HEK293 (cell line): ENCODE data around the gene TARBP1.

Experiments used
- GLIS1 ChIP-seq: fragments of 450-650 bp; formaldehyde crosslinking; IDR thresholded peaks from 2 replicates; pipeline ENCODE4 v1.5.1; 2016; ENCODE audit warnings: missing biosample characterization, missing genetic modification characterization
- KLF17 ChIP-seq: fragments of 450-650 bp; formaldehyde crosslinking; IDR thresholded peaks from 2 replicates; pipeline ENCODE4 v1.5.1; 2016; ENCODE audit warnings: missing biosample characterization, missing genetic modification characterization
- OSR2 ChIP-seq: fragments of 450-650 bp; formaldehyde crosslinking; IDR thresholded peaks from 2 replicates; pipeline ENCODE4 v1.5.1; 2016; ENCODE audit warnings: missing biosample characterization, missing genetic modification characterization
- SP2 ChIP-seq: fragments of 450-650 bp; formaldehyde crosslinking; IDR thresholded peaks from 2 replicates; pipeline ENCODE4 v1.5.1; 2016; ENCODE audit warnings: missing biosample characterization, missing genetic modification characterization
- SP3 ChIP-seq: fragments of 450-650 bp; formaldehyde crosslinking; IDR thresholded peaks from 2 replicates; pipeline ENCODE4 v1.5.1; 2016; ENCODE audit warnings: missing biosample characterization, missing genetic modification characterization
- YY2 ChIP-seq: fragments of 450-650 bp; formaldehyde crosslinking; IDR thresholded peaks from 2 replicates; pipeline ENCODE4 v1.5.1; 2016; ENCODE audit warnings: missing biosample characterization, missing genetic modification characterization
- ZBTB20 ChIP-seq: fragments of 450-650 bp; formaldehyde crosslinking; IDR thresholded peaks from 2 replicates; pipeline ENCODE4 v1.5.1; 2016; ENCODE audit warnings: missing biosample characterization, missing genetic modification characterization
- ZBTB49 ChIP-seq: fragments of 450-650 bp; formaldehyde crosslinking; IDR thresholded peaks from 2 replicates; pipeline ENCODE4 v1.5.1; 2016; ENCODE audit warnings: missing biosample characterization, missing genetic modification characterization, low read depth
- ZNF16 ChIP-seq: fragments of 450-650 bp; formaldehyde crosslinking; IDR thresholded peaks from 2 replicates; pipeline ENCODE4 v1.5.1; 2016; ENCODE audit warnings: low read depth, missing biosample characterization, missing genetic modification characterization
- ZNF169 ChIP-seq: fragments of 450-650 bp; formaldehyde crosslinking; IDR thresholded peaks from 2 replicates; pipeline ENCODE4 v1.5.1; 2016; ENCODE audit warnings: missing biosample characterization, missing genetic modification characterization
- ZNF2 ChIP-seq: fragments of 450-650 bp; formaldehyde crosslinking; IDR thresholded peaks from 2 replicates; pipeline ENCODE4 v1.5.1; 2016; ENCODE audit warnings: missing biosample characterization, missing genetic modification characterization
- ZNF221 ChIP-seq: fragments of 450-650 bp; formaldehyde crosslinking; IDR thresholded peaks from 2 replicates; pipeline ENCODE4 v1.5.1; 2017; ENCODE audit warnings: missing biosample characterization, missing genetic modification characterization, borderline replicate concordance
- ZNF24 ChIP-seq: fragments of 450-650 bp; formaldehyde crosslinking; IDR thresholded peaks from 2 replicates; pipeline ENCODE4 v1.5.1; 2016; ENCODE audit warnings: missing biosample characterization, missing genetic modification characterization
- ZNF248 ChIP-seq: fragments of 450-650 bp; formaldehyde crosslinking; IDR thresholded peaks from 2 replicates; pipeline ENCODE4 v1.5.1; 2017; ENCODE audit warnings: missing biosample characterization, missing genetic modification characterization
- ZNF341 ChIP-seq: fragments of 450-650 bp; formaldehyde crosslinking; IDR thresholded peaks from 2 replicates; pipeline ENCODE4; 2016; ENCODE audit warnings: low read depth, missing biosample characterization, missing genetic modification characterization
- ZNF37A ChIP-seq: fragments of 450-650 bp; IDR thresholded peaks from 2 replicates; pipeline ENCODE4 v1.5.1; 2018; ENCODE audit warnings: missing biosample characterization, missing genetic modification characterization
- ZNF391 ChIP-seq: fragments of 450-650 bp; formaldehyde crosslinking; IDR thresholded peaks from 2 replicates; pipeline ENCODE4 v1.5.1; 2016; ENCODE audit warnings: low read depth, missing biosample characterization, missing genetic modification characterization, borderline replicate concordance
- ZNF416 ChIP-seq: fragments of 450-650 bp; formaldehyde crosslinking; IDR thresholded peaks from 2 replicates; pipeline ENCODE4 v1.5.1; 2016; ENCODE audit warnings: missing biosample characterization, missing genetic modification characterization
- ZNF426 ChIP-seq: fragments of 450-650 bp; formaldehyde crosslinking; IDR thresholded peaks from 2 replicates; pipeline ENCODE4 v1.5.1; 2017; ENCODE audit warnings: missing biosample characterization, missing genetic modification characterization, mild to moderate bottlenecking, inconsistent platforms, moderate library complexity
- ZNF510 ChIP-seq: fragments of 450-650 bp; formaldehyde crosslinking; IDR thresholded peaks from 2 replicates; pipeline ENCODE4 v1.5.1; 2018; ENCODE audit warnings: mild to moderate bottlenecking, missing genetic modification characterization, missing biosample characterization; ENCODE audit not compliant: insufficient replicate concordance
- ZNF530 ChIP-seq: fragments of 450-650 bp; formaldehyde crosslinking; IDR thresholded peaks from 2 replicates; pipeline ENCODE4 v1.5.1; 2016; ENCODE audit warnings: low read depth, missing biosample characterization, missing genetic modification characterization
- ZNF629 ChIP-seq: fragments of 450-650 bp; formaldehyde crosslinking; IDR thresholded peaks from 2 replicates; pipeline ENCODE4 v1.5.1; 2017; ENCODE audit warnings: missing biosample characterization, missing genetic modification characterization
- ZNF660 ChIP-seq: fragments of 450-650 bp; IDR thresholded peaks from 2 replicates; pipeline ENCODE4 v1.5.1; 2018; ENCODE audit warnings: missing biosample characterization, mild to moderate bottlenecking, missing genetic modification characterization
- ZNF76 ChIP-seq: fragments of 450-650 bp; formaldehyde crosslinking; IDR thresholded peaks from 2 replicates; pipeline ENCODE4; 2016; ENCODE audit warnings: low read depth, missing biosample characterization, missing genetic modification characterization, borderline replicate concordance
- ZSCAN18 ChIP-seq: fragments of 450-650 bp; formaldehyde crosslinking; IDR thresholded peaks from 2 replicates; pipeline ENCODE4 v1.5.1; 2016; ENCODE audit warnings: missing biosample characterization, missing genetic modification characterization
- ZSCAN23 ChIP-seq: fragments of 450-650 bp; formaldehyde crosslinking; IDR thresholded peaks from 2 replicates; pipeline ENCODE4 v1.5.1; 2016; ENCODE audit warnings: missing biosample characterization, missing genetic modification characterization
- TF ChIP-seq, protein P1 (sequence below): fragments of 450-650 bp; formaldehyde crosslinking; IDR thresholded peaks from 2 replicates; pipeline ENCODE4 v1.5.1; 2016; ENCODE audit warnings: missing biosample characterization, missing genetic modification characterization
- TF ChIP-seq, protein P2 (sequence below): fragments of 450-650 bp; formaldehyde crosslinking; IDR thresholded peaks from 2 replicates; pipeline ENCODE4 v1.5.1; 2017; ENCODE audit warnings: missing biosample characterization, missing genetic modification characterization

Gene TARBP1

DNA sequence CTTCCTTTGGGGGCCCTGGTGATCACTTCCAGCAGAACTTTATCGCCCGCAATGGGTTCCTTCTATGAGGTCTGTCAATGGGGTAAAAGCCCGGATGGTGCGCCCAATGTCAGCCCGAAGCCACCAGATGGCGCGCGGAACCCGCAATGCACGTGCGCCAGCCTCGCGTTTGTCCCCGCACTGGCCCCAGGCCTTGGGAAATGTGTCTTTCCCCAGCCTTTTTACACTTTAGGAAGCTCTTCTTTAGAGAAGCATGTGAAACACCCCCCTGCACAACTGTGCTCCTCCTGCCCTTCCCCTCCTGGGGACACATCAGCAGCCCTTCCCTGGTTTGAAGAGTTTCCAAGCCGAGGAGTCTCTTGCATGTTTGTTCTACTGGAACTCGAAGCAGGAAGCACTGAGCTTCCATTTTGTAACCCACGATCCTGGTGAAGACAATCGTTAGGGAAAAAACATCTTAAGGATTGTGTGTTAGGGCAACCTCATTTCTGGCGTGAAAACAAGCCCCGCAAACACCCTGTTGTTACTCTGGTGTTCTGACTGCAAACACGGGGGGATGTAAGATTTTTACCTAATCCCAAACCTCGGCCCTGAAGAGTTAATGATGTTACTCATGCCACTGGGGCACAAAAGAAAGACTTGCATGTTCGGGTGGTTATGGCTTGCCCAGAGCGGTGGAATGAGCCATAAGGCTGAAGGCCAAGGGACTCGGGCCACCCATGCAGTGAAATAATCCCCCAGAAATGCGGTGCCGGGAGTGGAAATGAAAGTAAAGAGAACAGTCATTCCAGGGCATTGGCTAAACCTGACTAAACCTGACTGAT lies 20.4 kb upstream of the TARBP1 start (continued):
- 0 out of 2 replicates have a peak, but pooled peaks have one; percentile 28 for TF ChIP-seq GLIS1 (tag by site-specific recombination)
- TF ChIP-seq ZBTB20: peak; percentile 17; the same call in 1 of the 2 replicates
- peak; percentile 74; the same call in 1 of the 2 replicates for TF ChIP-seq KLF17
- TF ChIP-seq, protein P1, sequence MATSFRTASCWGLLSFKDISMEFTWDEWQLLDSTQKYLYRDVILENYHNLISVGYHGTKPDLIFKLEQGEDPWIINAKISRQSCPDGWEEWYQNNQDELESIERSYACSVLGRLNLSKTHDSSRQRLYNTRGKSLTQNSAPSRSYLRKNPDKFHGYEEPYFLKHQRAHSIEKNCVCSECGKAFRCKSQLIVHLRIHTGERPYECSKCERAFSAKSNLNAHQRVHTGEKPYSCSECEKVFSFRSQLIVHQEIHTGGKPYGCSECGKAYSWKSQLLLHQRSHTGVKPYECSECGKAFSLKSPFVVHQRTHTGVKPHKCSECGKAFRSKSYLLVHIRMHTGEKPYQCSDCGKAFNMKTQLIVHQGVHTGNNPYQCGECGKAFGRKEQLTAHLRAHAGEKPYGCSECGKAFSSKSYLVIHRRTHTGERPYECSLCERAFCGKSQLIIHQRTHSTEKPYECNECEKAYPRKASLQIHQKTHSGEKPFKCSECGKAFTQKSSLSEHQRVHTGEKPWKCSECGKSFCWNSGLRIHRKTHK: no peak
- TF ChIP-seq ZNF2 (tag by site-specific recombination): peak; percentile 93
- peak; percentile 46; the same call in 1 of the 2 replicates for TF ChIP-seq ZNF24
- TF ChIP-seq, protein P2, sequence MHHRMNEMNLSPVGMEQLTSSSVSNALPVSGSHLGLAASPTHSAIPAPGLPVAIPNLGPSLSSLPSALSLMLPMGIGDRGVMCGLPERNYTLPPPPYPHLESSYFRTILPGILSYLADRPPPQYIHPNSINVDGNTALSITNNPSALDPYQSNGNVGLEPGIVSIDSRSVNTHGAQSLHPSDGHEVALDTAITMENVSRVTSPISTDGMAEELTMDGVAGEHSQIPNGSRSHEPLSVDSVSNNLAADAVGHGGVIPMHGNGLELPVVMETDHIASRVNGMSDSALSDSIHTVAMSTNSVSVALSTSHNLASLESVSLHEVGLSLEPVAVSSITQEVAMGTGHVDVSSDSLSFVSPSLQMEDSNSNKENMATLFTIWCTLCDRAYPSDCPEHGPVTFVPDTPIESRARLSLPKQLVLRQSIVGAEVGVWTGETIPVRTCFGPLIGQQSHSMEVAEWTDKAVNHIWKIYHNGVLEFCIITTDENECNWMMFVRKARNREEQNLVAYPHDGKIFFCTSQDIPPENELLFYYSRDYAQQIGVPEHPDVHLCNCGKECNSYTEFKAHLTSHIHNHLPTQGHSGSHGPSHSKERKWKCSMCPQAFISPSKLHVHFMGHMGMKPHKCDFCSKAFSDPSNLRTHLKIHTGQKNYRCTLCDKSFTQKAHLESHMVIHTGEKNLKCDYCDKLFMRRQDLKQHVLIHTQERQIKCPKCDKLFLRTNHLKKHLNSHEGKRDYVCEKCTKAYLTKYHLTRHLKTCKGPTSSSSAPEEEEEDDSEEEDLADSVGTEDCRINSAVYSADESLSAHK: no peak
- TF ChIP-seq ZBTB49: no peak
- no peak for TF ChIP-seq ZSCAN18
- no peak for TF ChIP-seq ZNF416
- peak; percentile 39; the same call in 1 of the 2 replicates for TF ChIP-seq ZNF76
- peak; percentile 93 for TF ChIP-seq ZNF341
- 0 out of 2 replicates have a peak, but pooled peaks have one; percentile 75 for TF ChIP-seq ZNF391 (tag by site-specific recombination)
- TF ChIP-seq SP3 (tag by site-specific recombination): no peak
- TF ChIP-seq SP2 (tag by site-specific recombination): no peak
- TF ChIP-seq ZNF530 (tag by site-specific recombination): no peak
- TF ChIP-seq ZNF169 (tag by site-specific recombination): no peak
- TF ChIP-seq ZNF629 (tag by site-specific recombination): peak; percentile 74
- TF ChIP-seq ZNF660: peak; percentile 97
- TF ChIP-seq OSR2 (tag by site-specific recombination): no peak
- 0 out of 2 replicates have a peak, but pooled peaks have one; percentile 5 for TF ChIP-seq ZNF37A
- TF ChIP-seq YY2: 0 out of 2 replicates have a peak, but pooled peaks have one; percentile 24
- TF ChIP-seq ZNF221: no peak
- no peak for TF ChIP-seq ZNF510 (tag by site-specific recombination)
- TF ChIP-seq ZNF248 (tag by site-specific recombination): no peak
- TF ChIP-seq ZNF426 (tag by site-specific recombination): no peak
- no peak for TF ChIP-seq ZNF16 (tag by site-specific recombination)
- TF ChIP-seq ZSCAN23 (tag by site-specific recombination): no peak; the same call in 1 of the 2 replicates
